ENCODE results near the gene C10orf143. TPM values are rescaled to one million over a fixed set of nuclear protein-coding genes. Genes with fewer than 3 reads are reported as not detected.

Gene C10orf143
- total RNA-seq, 4 donors from 2014 or later, result 2.4 to 22.1 (median 7.7) TPM; not detected in 1

DNA sequence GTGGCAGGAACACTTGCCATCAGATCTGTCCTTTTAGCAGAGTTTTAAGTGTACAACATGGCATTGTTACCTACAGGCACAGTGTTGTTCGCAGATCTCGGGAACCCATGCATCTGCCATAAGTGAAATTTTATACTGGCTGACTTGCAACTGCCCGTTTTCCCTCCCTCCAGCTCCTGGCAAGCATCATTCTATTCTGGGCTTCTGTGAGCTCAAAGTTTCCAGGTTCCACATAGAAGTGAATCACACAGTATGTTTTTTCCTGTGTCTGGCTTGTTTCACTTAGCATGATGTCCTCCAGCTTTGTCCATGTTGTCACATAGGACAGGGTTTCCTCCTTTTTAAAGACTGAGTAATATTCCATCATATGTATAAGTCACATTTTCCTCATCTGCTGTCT, 56.6 kb downstream of the C10orf143 start:
- DNase-seq, result no peak
- Histone ChIP-seq H3K4me1 (no peaks in the 10 kb centered on the region), H3K9me3 (no peaks in the 10 kb centered on the region), H3K4me3 (no peak overlapping the region), H3K36me3 (no peaks in the 10 kb centered on the region), H3K27ac (no peak overlapping the region), H3K27me3 (no peaks in the 10 kb centered on the region)
- TF ChIP-seq POLR2A (IDR thresholded peaks at IDR 0.05), result no peak
- TF ChIP-seq, protein P1, sequence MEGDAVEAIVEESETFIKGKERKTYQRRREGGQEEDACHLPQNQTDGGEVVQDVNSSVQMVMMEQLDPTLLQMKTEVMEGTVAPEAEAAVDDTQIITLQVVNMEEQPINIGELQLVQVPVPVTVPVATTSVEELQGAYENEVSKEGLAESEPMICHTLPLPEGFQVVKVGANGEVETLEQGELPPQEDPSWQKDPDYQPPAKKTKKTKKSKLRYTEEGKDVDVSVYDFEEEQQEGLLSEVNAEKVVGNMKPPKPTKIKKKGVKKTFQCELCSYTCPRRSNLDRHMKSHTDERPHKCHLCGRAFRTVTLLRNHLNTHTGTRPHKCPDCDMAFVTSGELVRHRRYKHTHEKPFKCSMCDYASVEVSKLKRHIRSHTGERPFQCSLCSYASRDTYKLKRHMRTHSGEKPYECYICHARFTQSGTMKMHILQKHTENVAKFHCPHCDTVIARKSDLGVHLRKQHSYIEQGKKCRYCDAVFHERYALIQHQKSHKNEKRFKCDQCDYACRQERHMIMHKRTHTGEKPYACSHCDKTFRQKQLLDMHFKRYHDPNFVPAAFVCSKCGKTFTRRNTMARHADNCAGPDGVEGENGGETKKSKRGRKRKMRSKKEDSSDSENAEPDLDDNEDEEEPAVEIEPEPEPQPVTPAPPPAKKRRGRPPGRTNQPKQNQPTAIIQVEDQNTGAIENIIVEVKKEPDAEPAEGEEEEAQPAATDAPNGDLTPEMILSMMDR (IDR thresholded peaks at IDR 0.05), result no peak
- intact Hi-C loops (cut with DNase I; ENCODE audit: low total_unique reads), result no loop called here

DNA sequence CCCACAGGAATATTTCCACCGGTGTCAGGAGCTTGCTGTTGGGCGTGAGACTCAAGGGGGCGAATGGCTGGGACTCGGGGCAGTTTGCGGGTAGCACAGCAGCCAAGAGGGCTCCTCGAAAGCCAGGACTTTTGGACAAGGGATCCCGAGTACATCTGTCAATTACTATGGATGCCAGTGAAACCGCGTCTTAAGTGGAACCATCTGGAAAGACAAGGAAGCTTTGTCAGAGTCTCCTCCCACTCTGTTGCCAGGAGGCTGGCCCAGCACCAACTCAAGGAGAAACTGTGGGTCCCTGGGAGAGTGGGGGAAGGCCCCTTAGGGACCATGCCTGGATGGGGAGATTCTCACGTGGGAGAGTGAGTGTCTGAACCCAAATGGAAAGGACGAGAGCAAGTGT, 57.1 kb downstream of the C10orf143 start:
- no peaks in the 10 kb centered on the region for H3K9me3 ChIP-seq
- TF ChIP-seq, protein P1 (IDR thresholded peaks at IDR 0.05), result no peak
- no peak for TF ChIP-seq POLR2A (IDR thresholded peaks at IDR 0.05)
- DNase-seq, result no peak
- H3K27me3 ChIP-seq, result no peaks in the 10 kb centered on the region
- intact Hi-C loops (cut with DNase I; ENCODE audit: low total_unique reads), result no loop called here
- H3K27ac ChIP-seq, result no peak overlapping the region
- H3K36me3 ChIP-seq, result no peaks in the 10 kb centered on the region
- no peak overlapping the region for H3K4me3 ChIP-seq
- H3K4me1 ChIP-seq, result no peaks in the 10 kb centered on the region

DNA sequence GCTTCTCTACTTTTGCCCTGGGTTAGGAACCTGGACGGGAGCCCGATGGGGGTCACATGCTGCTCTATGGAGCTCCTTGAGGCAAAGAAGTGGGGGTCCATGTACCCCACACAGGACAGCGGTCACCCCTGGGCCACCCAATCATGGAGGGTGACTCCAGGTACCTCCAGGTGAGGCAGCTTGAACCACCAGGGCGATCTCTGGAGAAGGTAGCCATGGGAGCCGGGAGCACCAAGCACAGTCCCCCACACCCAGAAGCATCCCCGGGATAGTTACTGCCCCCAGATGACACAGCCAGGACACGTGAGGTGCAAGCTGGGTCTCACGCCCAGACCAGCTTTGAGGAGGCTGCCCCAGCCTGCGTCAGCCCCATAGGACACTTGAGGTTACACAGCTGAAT, 58.4 kb downstream of the C10orf143 start:
- no peaks in the 10 kb centered on the region for H3K27me3 ChIP-seq
- DNase-seq, result no peak
- no peak overlapping the region for H3K27ac ChIP-seq
- intact Hi-C loops (cut with DNase I; ENCODE audit: low total_unique reads), result no loop called here
- H3K4me1 ChIP-seq, result no peaks in the 10 kb centered on the region
- H3K4me3 ChIP-seq, result no peak overlapping the region
- no peaks in the 10 kb centered on the region for H3K36me3 ChIP-seq
- TF ChIP-seq POLR2A (IDR thresholded peaks at IDR 0.05), result no peak
- TF ChIP-seq, protein P1 (IDR thresholded peaks at IDR 0.05), result no peak
- H3K9me3 ChIP-seq, result no peaks in the 10 kb centered on the region

DNA sequence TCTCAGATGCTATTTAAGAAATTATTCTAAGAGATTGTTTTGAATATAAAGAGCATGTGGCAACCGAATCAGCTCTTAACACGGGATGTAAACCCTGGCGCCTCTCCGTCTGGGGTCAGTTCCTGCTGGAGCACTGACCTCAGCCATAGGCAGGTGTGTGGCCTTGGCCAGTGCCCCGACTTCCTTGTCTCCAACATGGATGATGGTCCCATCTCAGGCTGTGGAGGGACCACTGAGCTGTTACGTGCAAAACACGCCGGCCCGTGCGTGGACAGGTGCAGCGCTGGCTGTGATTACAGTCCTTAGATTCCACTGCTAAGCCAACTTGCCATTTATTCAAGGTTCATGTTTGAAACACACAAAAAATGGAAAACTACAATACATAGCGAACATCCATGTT, 59.9 kb downstream of the C10orf143 start:
- DNase-seq, result no peak
- Histone ChIP-seq H3K4me3 (no peak overlapping the region), H3K9me3 (no peaks in the 10 kb centered on the region), H3K4me1 (no peaks in the 10 kb centered on the region), H3K36me3 (no peaks in the 10 kb centered on the region), H3K27me3 (no peaks in the 10 kb centered on the region), H3K27ac (no peak overlapping the region)
- intact Hi-C loops (cut with DNase I; ENCODE audit: low total_unique reads), result no loop called here
- no peak for TF ChIP-seq POLR2A (IDR thresholded peaks at IDR 0.05)
- TF ChIP-seq, protein P1 (IDR thresholded peaks at IDR 0.05), result no peak

DNA sequence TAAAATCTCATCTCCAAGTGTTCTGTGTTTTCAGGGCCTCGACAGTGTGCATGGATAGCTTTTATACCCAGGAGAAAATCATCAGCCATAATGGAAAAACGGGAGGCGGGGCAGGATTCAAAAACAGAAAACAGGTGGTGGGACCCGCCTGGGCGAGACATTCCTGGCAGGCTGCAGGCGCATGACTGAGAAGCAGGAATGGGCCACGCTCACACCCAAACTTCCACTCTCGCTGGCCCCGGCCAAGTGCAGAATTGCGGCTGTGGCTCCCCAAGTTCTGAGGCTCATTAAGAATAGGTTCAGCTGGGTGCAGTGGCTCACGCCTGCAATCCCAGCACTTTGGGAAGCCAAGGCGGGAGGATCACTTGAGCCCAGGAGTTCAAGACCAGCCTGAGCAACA, 60.6 kb downstream of the C10orf143 start:
- Histone ChIP-seq H3K27me3 (no peaks in the 10 kb centered on the region), H3K36me3 (no peaks in the 10 kb centered on the region), H3K9me3 (no peaks in the 10 kb centered on the region), H3K27ac (no peak overlapping the region), H3K4me1 (no peaks in the 10 kb centered on the region), H3K4me3 (no peak overlapping the region)
- intact Hi-C loops (cut with DNase I; ENCODE audit: low total_unique reads), result no loop called here
- DNase-seq, result no peak
- TF ChIP-seq, protein P1 (IDR thresholded peaks at IDR 0.05), result no peak
- TF ChIP-seq POLR2A (IDR thresholded peaks at IDR 0.05), result no peak

Measured in uterus (tissue), 4 donors.